HG03103 (cell line): ENCODE measurements around the gene WDR82.
A peak's percentile ranks its signal among the peaks of the same experiment; 100 is the strongest.
"Not testable (repeated sequence)": the region's sequence is repeated elsewhere in the genome, so short reads cannot be mapped to it uniquely, and the experiment has no call there.

ENCODE experiments used
- ATAC-seq: cut with Tn5 transposase; IDR thresholded peaks from one replicate; pipeline ENCODE4 v1.9.1; 2021; ENCODE audit warnings: low read depth; ENCODE audit not compliant: unreplicated experiment

Gene WDR82

GRCh38 chr3:52290596-52291507, 12.4 kb upstream of the WDR82 start:
- ATAC-seq, result no peak

- no peak for ATAC-seq
Measured at GRCh38 chr3:52289747-52290595, 11.5 kb upstream of the WDR82 start.

GRCh38 chr3:52289338-52289746, 10.9 kb upstream of the WDR82 start:
- no peak for ATAC-seq

- ATAC-seq, result no peak
Measured at GRCh38 chr3:52288674-52289073, 10.2 kb upstream of the WDR82 start.

- ATAC-seq, result no peak
Measured at GRCh38 chr3:52286777-52287110, 8.3 kb upstream of the WDR82 start.

- ATAC-seq, result not testable (repeated sequence)
Measured at GRCh38 chr3:52284051-52284450, 5.6 kb upstream of the WDR82 start.

GRCh38 chr3:52283306-52283705, 4.9 kb upstream of the WDR82 start:
- ATAC-seq, result no peak

- no peak for ATAC-seq
Measured at GRCh38 chr3:52281981-52282801, 3.7 kb upstream of the WDR82 start.

- no peak for ATAC-seq
Measured at GRCh38 chr3:52280050-52280461, 1.6 kb upstream of the WDR82 start.

GRCh38 chr3:52279596-52279995, 1.1 kb upstream of the WDR82 start:
- ATAC-seq, result no peak

GRCh38 chr3:52277972-52278509, 408 bp downstream of the WDR82 start:
- peak; percentile 37 for ATAC-seq

- peak; percentile 39 for ATAC-seq
Measured at GRCh38 chr3:52277071-52277964, 1.1 kb downstream of the WDR82 start.

- ATAC-seq, result not testable (repeated sequence)
Measured at GRCh38 chr3:52274781-52275180, 3.7 kb downstream of the WDR82 start.

GRCh38 chr3:52272831-52273230, 5.6 kb downstream of the WDR82 start:
- ATAC-seq, result no peak

- not testable (repeated sequence) for ATAC-seq
Measured at GRCh38 chr3:52272172-52272571, 6.3 kb downstream of the WDR82 start.

GRCh38 chr3:52270252-52270754, 8.1 kb downstream of the WDR82 start:
- ATAC-seq, result no peak

GRCh38 chr3:52269776-52270175, 8.7 kb downstream of the WDR82 start:
- ATAC-seq, result no peak

GRCh38 chr3:52268036-52268435, 10.4 kb downstream of the WDR82 start:
- no peak for ATAC-seq

GRCh38 chr3:52265387-52265786, 13.1 kb downstream of the WDR82 start:
- ATAC-seq, result no peak
